Keratinocyte (primary cell): ENCODE data around the gene HDLBP. TPM values are rescaled to one million over a fixed set of nuclear protein-coding genes. Genes with fewer than 3 reads are reported as not detected.

Experiments used
- DNase-seq: peaks from one replicate; pipeline ENCODE4 v3.0.0-alpha.2; 2011; ENCODE audit warnings: low read depth, missing footprints, low spot score
- FAIRE-seq: peaks from 2 replicates; lab custom pipeline; 2011; peaks lifted over from hg19 to GRCh38; lab: Jason Lieb, UNC
- H2AFZ ChIP-seq: 2 replicates; pipeline ENCODE4 v1.6.0; 2012; ENCODE audit warnings: low read length, control low read depth, inconsistent platforms; ENCODE audit not compliant: control insufficient read depth
- H3K27ac ChIP-seq: 2 replicates; pipeline ENCODE4 v1.5.1; 2011; ENCODE audit warnings: low read length; ENCODE audit not compliant: control insufficient read depth, insufficient read depth
- H3K27me3 ChIP-seq: 3 replicates; pipeline ENCODE4 v1.6.0; 2011; ENCODE audit warnings: low read length; ENCODE audit not compliant: control insufficient read depth, insufficient read depth; ENCODE audit errors: extremely low read depth
- H3K36me3 ChIP-seq, 2 experiments: 2 replicates in 1 of 2; 3 replicates in 1 of 2; pipeline ENCODE4 v1.5.1; 2011; ENCODE audit warnings: low read length in 2 of 2, mild to moderate bottlenecking in 1 of 2; ENCODE audit not compliant: control insufficient read depth in 2 of 2, insufficient read depth in 2 of 2; ENCODE audit errors: extremely low read depth in 1 of 2
- H3K4me1 ChIP-seq: 3 replicates; pipeline ENCODE4 v1.5.1; 2011; ENCODE audit warnings: low read length; ENCODE audit not compliant: control insufficient read depth, insufficient read depth; ENCODE audit errors: extremely low read depth
- H3K4me2 ChIP-seq: 3 replicates; pipeline ENCODE4 v1.6.0; 2011; ENCODE audit warnings: low read depth, low read length; ENCODE audit not compliant: control insufficient read depth, insufficient read depth; ENCODE audit errors: extremely low read depth
- H3K4me3 ChIP-seq, 3 experiments: fragments of 200-600 bp in 1 of 3; sonication (generic) in 1 of 3; 2 replicates in 2 of 3; 3 replicates in 1 of 3; pipeline ENCODE4 v1.5.1; 2011 to 2016; ENCODE audit warnings: low read length in 3 of 3, mild to moderate bottlenecking in 3 of 3, control low read depth in 2 of 3, inconsistent platforms in 1 of 3, low read depth in 1 of 3, mixed read lengths in 1 of 3, mixed run types in 1 of 3, moderate library complexity in 1 of 3; ENCODE audit not compliant: control insufficient read depth in 2 of 3, insufficient read depth in 2 of 3; ENCODE audit errors: extremely low read depth in 1 of 3
- H3K79me2 ChIP-seq: 2 replicates; pipeline ENCODE4 v1.6.0; 2012; ENCODE audit warnings: low read length; ENCODE audit not compliant: control insufficient read depth, insufficient read depth
- H3K9ac ChIP-seq: 3 replicates; pipeline ENCODE4 v1.6.0; 2011; ENCODE audit warnings: low read length; ENCODE audit not compliant: control insufficient read depth, insufficient read depth; ENCODE audit errors: extremely low read depth
- H3K9me1 ChIP-seq: 3 replicates; pipeline ENCODE4 v1.6.0; 2011; ENCODE audit warnings: low read length; ENCODE audit not compliant: control insufficient read depth, insufficient read depth; ENCODE audit errors: extremely low read depth
- H3K9me3 ChIP-seq: 2 replicates; pipeline ENCODE4 v1.5.1; 2012; ENCODE audit warnings: low read depth, low read length; ENCODE audit not compliant: control insufficient read depth
- H4K20me1 ChIP-seq: 3 replicates; pipeline ENCODE4 v1.6.0; 2011; ENCODE audit warnings: low read length; ENCODE audit not compliant: control insufficient read depth, insufficient read depth; ENCODE audit errors: extremely low read depth
- EZH2 ChIP-seq: IDR thresholded peaks from one replicate; pipeline ENCODE4 v1.6.1; 2012; ENCODE audit warnings: inconsistent platforms, mild to moderate bottlenecking, low read length, moderate library complexity
- dilution Hi-C: fragments of 300-500 bp; cut with MboI; formaldehyde crosslinking; loops from one replicate; pipeline ENCODE4 v1.7.0; 2020; ENCODE audit warnings: low sequenced_read_pairs; ENCODE audit not compliant: extremely low pct_ligation_motif_present
- polyA plus RNA-seq, 5 experiments: library from polyadenylated mRNA; depleted of rRNA in 3 of 5; stranded (reverse) in 3 of 5; stranded (forward) in 1 of 5; unstranded in 1 of 5; fragments of >200 nt; gene quantifications; 1 replicate in 1 of 5; 2 replicates in 3 of 5; 3 replicates in 1 of 5; pipeline versions ENCODE4 v1.2.1 to v1.2.3, GENCODE V29; 2011 to 2012; ENCODE audit warnings: missing spikeins in 2 of 5, low read depth in 1 of 5, low replicate concordance in 1 of 5
- TF ChIP-seq, protein P1 (sequence below), 3 experiments: IDR thresholded peaks in 1 of 3; conservative IDR thresholded peaks in 1 of 3; optimal IDR thresholded peaks in 1 of 3; 2 replicates in 2 of 3; 3 replicates in 1 of 3; pipeline versions ENCODE3 to v1.5.1; 2011; ENCODE audit warnings: low read length in 3 of 3, mild to moderate bottlenecking in 3 of 3, moderate library complexity in 2 of 3, control low read depth in 1 of 3, inconsistent platforms in 1 of 3; ENCODE audit not compliant: insufficient read depth in 2 of 3; ENCODE audit errors: extremely low read depth in 1 of 3

The HDLBP gene
- polyA plus RNA-seq, 1 donor (not counting 4 experiments of a cell fraction or from before 2014, with no cell fraction given), result 289 TPM

DNA sequence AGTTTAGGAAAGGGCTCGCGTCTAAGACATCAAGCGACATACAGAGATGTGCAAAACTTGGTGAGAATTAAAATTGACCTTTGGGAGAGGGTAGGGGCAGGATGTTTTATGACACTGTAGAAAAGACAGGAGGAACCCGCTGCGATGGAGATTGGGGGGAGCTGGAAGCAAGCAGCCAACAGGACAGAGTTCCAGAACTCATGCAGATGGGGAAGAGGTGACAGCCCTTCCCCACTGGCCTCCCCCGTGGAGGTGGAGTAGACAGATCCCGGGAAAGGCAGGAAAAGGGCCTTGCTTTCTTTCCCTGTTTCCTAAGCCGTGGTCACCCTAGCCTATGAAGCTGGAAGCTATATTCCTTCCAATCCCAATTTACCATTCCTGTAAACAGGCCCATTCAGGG lies 87.9 kb downstream of the HDLBP start:
- TF ChIP-seq, protein P1, sequence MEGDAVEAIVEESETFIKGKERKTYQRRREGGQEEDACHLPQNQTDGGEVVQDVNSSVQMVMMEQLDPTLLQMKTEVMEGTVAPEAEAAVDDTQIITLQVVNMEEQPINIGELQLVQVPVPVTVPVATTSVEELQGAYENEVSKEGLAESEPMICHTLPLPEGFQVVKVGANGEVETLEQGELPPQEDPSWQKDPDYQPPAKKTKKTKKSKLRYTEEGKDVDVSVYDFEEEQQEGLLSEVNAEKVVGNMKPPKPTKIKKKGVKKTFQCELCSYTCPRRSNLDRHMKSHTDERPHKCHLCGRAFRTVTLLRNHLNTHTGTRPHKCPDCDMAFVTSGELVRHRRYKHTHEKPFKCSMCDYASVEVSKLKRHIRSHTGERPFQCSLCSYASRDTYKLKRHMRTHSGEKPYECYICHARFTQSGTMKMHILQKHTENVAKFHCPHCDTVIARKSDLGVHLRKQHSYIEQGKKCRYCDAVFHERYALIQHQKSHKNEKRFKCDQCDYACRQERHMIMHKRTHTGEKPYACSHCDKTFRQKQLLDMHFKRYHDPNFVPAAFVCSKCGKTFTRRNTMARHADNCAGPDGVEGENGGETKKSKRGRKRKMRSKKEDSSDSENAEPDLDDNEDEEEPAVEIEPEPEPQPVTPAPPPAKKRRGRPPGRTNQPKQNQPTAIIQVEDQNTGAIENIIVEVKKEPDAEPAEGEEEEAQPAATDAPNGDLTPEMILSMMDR (optimal IDR thresholded peaks at IDR 0.05 in 1 of 3, IDR thresholded peaks at IDR 0.05 in 1 of 3, conservative IDR thresholded peaks at IDR 0.05 in 1 of 3; ENCODE audit: extremely low read depth in 1 of 3, insufficient read depth in 2 of 3, low read length in 3 of 3), result no peak
- no peak for TF ChIP-seq EZH2
- FAIRE-seq (no peak), DNase-seq (no peak)
- Histone ChIP-seq H3K4me3 (no peak overlapping the region), H3K9me3 (no peaks in the 10 kb centered on the region), H3K27ac (no peak overlapping the region), H3K79me2 (peaks cover 2% of the 10 kb centered on the region), H3K4me2 (no peak overlapping the region), H3K9ac (no peak overlapping the region), H2AFZ (no peak overlapping the region), H3K27me3 (no peaks in the 10 kb centered on the region), H4K20me1 (peaks cover 7% of the 10 kb centered on the region), H3K4me1 (peaks cover 9% of the 10 kb centered on the region), H3K36me3 (peaks cover 40 to 42% of the 10 kb centered on the region in 2 experiments), H3K9me1 (no peaks in the 10 kb centered on the region)
- dilution Hi-C loops, result no loop called here

DNA sequence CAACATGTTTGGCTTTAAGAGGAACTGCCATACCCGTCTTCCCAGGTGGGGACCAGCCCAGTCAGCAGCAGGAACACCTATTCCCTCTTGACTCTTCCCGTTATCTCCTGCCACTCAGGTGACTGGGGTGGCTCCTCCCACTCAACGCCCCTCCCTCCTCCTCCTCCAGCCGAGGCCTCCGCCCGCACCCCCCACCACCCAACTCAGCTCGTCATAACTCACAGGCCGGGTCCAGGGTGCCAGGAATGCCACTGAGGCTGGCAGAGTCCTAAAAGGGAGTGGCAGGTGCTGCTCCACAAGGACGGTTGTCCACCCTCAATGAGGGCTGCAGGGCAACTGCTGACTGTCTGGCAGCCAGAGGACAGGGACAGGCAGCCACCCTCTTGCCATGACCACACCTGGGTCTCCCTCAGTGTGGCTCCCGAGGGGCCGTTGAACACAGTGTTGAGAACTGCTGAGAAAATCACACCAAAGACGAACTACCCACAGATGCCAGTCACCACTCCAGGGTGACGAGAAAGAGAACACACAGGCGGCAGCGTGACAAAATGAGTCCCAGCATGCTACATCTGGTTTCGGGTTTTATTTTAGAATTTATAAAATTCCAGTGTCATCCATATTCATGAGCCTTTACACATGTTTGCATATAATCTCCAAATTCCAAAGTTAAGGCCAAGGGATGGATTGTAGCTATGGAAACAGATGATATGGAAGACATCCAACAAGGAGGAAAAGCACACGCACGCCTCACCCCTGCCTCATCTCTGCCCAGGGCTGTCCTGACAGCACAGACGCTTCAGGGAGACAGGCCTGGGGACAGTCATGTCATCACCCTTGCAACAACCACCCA lies 88.5 kb downstream of the HDLBP start:
- Histone ChIP-seq H3K9ac (no peak overlapping the region), H3K79me2 (peaks cover 2% of the 10 kb centered on the region), H3K9me3 (no peaks in the 10 kb centered on the region), H3K27me3 (no peaks in the 10 kb centered on the region), H3K36me3 (peaks cover 35 to 39% of the 10 kb centered on the region in 2 experiments), H3K27ac (no peak overlapping the region), H3K4me2 (no peak overlapping the region), H4K20me1 (peaks cover 7% of the 10 kb centered on the region), H3K9me1 (no peaks in the 10 kb centered on the region), H3K4me1 (peaks cover 9% of the 10 kb centered on the region), H2AFZ (no peak overlapping the region), H3K4me3 (no peak overlapping the region)
- TF ChIP-seq, protein P1 (optimal IDR thresholded peaks at IDR 0.05 in 1 of 3, IDR thresholded peaks at IDR 0.05 in 1 of 3, conservative IDR thresholded peaks at IDR 0.05 in 1 of 3; ENCODE audit: extremely low read depth in 1 of 3, insufficient read depth in 2 of 3, low read length in 3 of 3), result no peak
- no peak for TF ChIP-seq EZH2
- DNase-seq, result no peak
- no peak for FAIRE-seq
- dilution Hi-C loops, result no loop called here
